GM12875 (cell line): Measurements from ENCODE around the gene FRA10AC1.

ENCODE experiments used
- H3K4me3 ChIP-seq: one replicate; pipeline ENCODE4 v1.5.1; 2011; ENCODE audit warnings: low read depth, low read length, control low read depth
- TF ChIP-seq, protein P1 (sequence below): IDR thresholded peaks from 2 replicates; pipeline ENCODE4 v1.5.1; 2011; ENCODE audit warnings: low read depth, mild to moderate bottlenecking, control low read depth, inconsistent platforms, low read length, moderate library complexity, borderline replicate concordance; ENCODE audit not compliant: insufficient read depth

The FRA10AC1 gene

DNA sequence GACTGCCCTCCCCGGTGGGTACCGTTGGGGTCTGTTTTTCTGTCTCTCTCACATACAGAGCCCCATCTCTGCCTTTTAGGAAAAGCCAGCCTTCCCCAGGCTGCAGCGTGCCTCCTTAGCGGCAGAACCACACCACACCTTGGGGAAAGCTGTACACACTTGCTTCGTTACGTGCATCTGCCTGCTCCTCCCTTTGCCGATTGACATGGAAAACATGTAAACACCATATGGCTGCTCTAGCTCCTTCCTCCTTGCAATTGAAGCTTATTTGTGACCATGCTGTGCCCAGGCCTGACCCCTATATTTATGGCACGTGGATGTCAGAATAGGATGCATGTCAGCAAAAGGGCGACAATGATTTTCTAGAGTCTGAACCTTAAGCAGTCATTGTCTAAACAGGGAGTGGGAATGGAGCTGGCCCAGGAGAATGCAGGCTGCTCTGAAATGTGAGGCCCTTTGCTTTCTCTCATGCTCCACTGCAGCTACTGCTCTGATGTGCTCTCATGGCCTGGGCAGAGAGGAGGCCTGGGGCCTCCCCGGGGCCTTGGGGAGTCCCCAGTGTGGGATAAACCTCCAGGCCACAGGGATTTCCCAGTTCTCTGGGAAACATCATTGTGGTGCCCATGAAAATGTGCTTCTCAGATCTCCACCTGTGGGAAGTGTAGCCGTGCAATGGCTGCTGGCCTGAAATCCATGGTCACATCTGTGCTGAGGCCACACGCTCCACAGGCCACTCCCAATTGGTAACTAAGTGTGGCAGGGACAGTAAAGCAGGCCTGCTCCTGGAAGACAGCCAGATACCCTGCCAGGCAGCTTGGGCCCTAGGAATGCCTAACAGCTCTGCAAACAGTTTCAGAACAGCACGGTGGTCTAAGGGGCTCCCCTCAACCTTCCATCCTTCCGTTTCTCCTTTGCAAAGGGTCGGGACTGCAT is 71.5 kb downstream of the FRA10AC1 start:
- no peak overlapping the region for H3K4me3 ChIP-seq
- TF ChIP-seq, protein P1, sequence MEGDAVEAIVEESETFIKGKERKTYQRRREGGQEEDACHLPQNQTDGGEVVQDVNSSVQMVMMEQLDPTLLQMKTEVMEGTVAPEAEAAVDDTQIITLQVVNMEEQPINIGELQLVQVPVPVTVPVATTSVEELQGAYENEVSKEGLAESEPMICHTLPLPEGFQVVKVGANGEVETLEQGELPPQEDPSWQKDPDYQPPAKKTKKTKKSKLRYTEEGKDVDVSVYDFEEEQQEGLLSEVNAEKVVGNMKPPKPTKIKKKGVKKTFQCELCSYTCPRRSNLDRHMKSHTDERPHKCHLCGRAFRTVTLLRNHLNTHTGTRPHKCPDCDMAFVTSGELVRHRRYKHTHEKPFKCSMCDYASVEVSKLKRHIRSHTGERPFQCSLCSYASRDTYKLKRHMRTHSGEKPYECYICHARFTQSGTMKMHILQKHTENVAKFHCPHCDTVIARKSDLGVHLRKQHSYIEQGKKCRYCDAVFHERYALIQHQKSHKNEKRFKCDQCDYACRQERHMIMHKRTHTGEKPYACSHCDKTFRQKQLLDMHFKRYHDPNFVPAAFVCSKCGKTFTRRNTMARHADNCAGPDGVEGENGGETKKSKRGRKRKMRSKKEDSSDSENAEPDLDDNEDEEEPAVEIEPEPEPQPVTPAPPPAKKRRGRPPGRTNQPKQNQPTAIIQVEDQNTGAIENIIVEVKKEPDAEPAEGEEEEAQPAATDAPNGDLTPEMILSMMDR: no peak

DNA sequence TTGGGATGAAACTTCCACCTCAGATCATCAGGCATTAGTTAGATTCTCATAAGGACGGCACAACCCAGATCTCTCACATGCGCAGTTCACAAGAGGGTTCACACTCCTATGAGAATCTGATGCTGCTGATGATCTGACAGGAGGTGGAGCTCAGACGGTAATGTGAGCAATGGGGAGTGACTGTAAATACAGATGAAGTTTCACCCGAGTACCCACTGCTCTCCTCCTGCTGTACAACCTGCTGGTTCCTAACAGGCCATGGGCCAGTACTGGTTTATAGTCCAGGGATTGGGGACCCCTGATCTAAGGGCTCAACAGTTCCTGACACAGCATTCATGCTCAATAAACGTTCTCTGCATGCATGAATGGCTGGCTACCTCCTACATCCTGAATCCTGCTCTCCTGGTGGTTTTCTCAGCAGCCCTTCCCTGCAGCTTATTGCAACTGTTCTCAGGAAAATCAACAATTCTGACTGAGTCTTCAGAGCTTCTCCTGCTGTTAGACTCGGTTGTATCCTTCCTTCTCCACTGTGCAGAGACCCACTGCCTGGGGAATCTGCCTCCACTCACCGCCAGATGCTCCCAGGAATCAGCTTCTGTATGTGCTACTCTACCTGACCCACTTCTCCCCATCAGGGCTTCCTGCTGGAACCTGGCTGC is 72.6 kb downstream of the FRA10AC1 start:
- TF ChIP-seq, protein P1: no peak
- no peak overlapping the region for H3K4me3 ChIP-seq

DNA sequence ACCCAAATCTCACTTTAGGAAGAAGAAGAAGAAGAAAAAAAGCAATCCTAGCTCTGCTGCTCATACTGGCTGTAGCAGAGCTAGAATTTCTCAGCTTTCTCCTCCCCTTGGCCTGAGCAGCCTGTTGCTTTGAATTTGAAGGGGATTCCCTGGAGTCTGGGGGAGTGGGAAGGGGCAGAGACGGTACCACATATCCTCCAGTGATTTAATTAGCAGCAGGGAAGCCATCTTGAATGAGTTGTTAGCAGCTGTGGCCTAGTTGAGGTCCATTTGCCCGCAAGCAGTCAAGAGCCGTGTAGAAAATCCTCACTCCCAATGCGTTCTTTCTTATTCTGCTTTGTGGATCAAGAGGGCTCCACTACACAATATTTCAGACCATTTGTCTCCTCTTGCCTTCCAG is 73.5 kb downstream of the FRA10AC1 start:
- no peak overlapping the region for H3K4me3 ChIP-seq
- TF ChIP-seq, protein P1: no peak

DNA sequence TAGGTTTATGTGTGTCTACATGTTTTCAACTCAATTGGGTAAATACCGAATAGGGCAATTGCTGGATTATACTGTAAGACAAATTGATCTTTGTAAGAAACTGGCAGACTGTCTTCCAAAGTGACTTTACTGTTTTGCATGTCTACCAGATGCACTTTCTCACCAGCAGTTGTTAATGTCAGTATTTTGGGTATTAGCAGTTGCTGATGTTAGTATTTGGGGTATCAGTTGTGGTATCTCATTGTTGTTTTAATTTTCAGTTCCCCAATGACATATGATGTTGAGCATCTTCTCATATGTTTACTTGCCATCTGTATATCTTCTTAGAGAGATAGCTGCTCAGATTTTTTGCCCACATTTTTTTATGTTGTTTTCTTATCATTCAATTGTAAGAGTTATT is 79.5 kb downstream of the FRA10AC1 start:
- H3K4me3 ChIP-seq: no peak overlapping the region
- TF ChIP-seq, protein P1: no peak

DNA sequence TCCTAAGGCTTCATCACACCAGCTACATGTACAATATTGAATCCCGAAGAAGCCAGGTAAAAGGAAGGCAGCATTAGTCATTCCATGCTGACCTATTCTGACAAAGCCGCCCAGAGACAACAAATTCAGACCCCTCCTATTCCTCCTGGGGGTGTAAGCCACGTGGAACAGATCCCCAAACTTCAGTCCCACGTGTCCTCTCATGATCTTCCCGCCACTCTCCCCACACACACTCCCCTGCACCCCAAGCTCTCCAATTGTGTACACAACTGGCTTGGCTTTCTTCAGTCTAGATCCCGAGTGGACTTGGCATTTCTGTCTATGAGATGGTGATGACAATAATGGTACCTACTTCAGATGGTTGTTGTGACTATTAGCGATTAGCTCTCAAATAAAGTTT is 81.5 kb downstream of the FRA10AC1 start:
- TF ChIP-seq, protein P1: no peak
- no peak overlapping the region for H3K4me3 ChIP-seq
